Measurements from ENCODE around the gene LCN12.

The LCN12 gene

GRCh38 chr9:136945333-136946227, 6.5 kb upstream of the LCN12 start:
- DNase-seq (ENCODE audit: low read depth) = no peak

- DNase-seq (ENCODE audit: low read depth) = no peak
Observed at GRCh38 chr9:136946228-136947027, 5.6 kb upstream of the LCN12 start.

GRCh38 chr9:136947028-136947891, 4.8 kb upstream of the LCN12 start:
- no peak for DNase-seq (ENCODE audit: low read depth)

GRCh38 chr9:136947955-136948510, 4.0 kb upstream of the LCN12 start:
- peak; percentile 26 for DNase-seq (ENCODE audit: low read depth)

GRCh38 chr9:136949239-136949816, 2.7 kb upstream of the LCN12 start:
- no peak for DNase-seq (ENCODE audit: low read depth)

GRCh38 chr9:136949817-136950655, 2.0 kb upstream of the LCN12 start:
- DNase-seq (ENCODE audit: low read depth) = peak; percentile 72

GRCh38 chr9:136950656-136951276, 1.3 kb upstream of the LCN12 start:
- DNase-seq (ENCODE audit: low read depth) = no peak

- DNase-seq (ENCODE audit: low read depth) = no peak
Observed at GRCh38 chr9:136952321-136952850, 313 bp downstream of the LCN12 start.

- DNase-seq (ENCODE audit: low read depth) = no peak
Observed at GRCh38 chr9:136952876-136953770, 1.1 kb downstream of the LCN12 start.

GRCh38 chr9:136953771-136954269, 1.7 kb downstream of the LCN12 start:
- DNase-seq (ENCODE audit: low read depth) = no peak

GRCh38 chr9:136954270-136955083, 2.4 kb downstream of the LCN12 start:
- DNase-seq (ENCODE audit: low read depth) = no peak

GRCh38 chr9:136955202-136955942, 3.3 kb downstream of the LCN12 start:
- no peak for DNase-seq (ENCODE audit: low read depth)

- no peak for DNase-seq (ENCODE audit: low read depth)
Observed at GRCh38 chr9:136955943-136956335, 3.9 kb downstream of the LCN12 start.

GRCh38 chr9:136956604-136957003, 4.5 kb downstream of the LCN12 start:
- no peak for DNase-seq (ENCODE audit: low read depth)

GRCh38 chr9:136957461-136957860, 5.4 kb downstream of the LCN12 start:
- DNase-seq (ENCODE audit: low read depth) = no peak

GRCh38 chr9:136957901-136958300, 5.8 kb downstream of the LCN12 start:
- no peak for DNase-seq (ENCODE audit: low read depth)

- no peak for DNase-seq (ENCODE audit: low read depth)
Observed at GRCh38 chr9:136958473-136958872, 6.4 kb downstream of the LCN12 start.
